Stimulated activated CD4-positive, alpha-beta T cell treated with anti-CD3 and anti-CD28 coated beads, Interleukin-12 subunit alpha, Interleukin-12 subunit beta, amount 100 ng/mL, for 48 hours (primary cell): Measurements from ENCODE around the gene TXNDC2.
"Not testable (repeated sequence)": the region's sequence is repeated elsewhere in the genome, so short reads cannot be mapped to it uniquely, and the experiment has no call there.

Source experiments
- DNase-seq, 3 donors: peaks; one replicate each; pipeline ENCODE4 v3.0.0-alpha.2; 2020; ENCODE audit warnings: low read depth in 2 of 3, low spot score in 1 of 3

The TXNDC2 gene

GRCh38 chr18:9885170-9886004 lies at the start of gene TXNDC2:
TSS of gene TXNDC2 (plus strand) at chr18:9885973. CDS start at chr18:9886681, 708 bp downstream.
- DNase-seq, result no peak

- no peak for DNase-seq
Measured at GRCh38 chr18:9838144-9838877, 47.5 kb upstream of the TXNDC2 start.

GRCh38 chr18:9839211-9839610 lies 46.6 kb upstream of the TXNDC2 start:
- no peak for DNase-seq

GRCh38 chr18:9839853-9840252 lies 45.9 kb upstream of the TXNDC2 start:
- DNase-seq, result no peak

- DNase-seq, result no peak
Measured at GRCh38 chr18:9841752-9842151, 44.0 kb upstream of the TXNDC2 start.

- no peak for DNase-seq
Measured at GRCh38 chr18:9842448-9842847, 43.3 kb upstream of the TXNDC2 start.

- no peak for DNase-seq
Measured at GRCh38 chr18:9845256-9845655, 40.5 kb upstream of the TXNDC2 start.

GRCh38 chr18:9846162-9846925 lies 39.4 kb upstream of the TXNDC2 start:
- DNase-seq, result no peak

GRCh38 chr18:9848170-9848879 lies 37.4 kb upstream of the TXNDC2 start:
- DNase-seq, result no peak

- no peak for DNase-seq
Measured at GRCh38 chr18:9849407-9850283, 36.1 kb upstream of the TXNDC2 start.

- DNase-seq, result no peak
Measured at GRCh38 chr18:9850309-9850708, 35.5 kb upstream of the TXNDC2 start.

GRCh38 chr18:9851511-9851910 lies 34.3 kb upstream of the TXNDC2 start:
- no peak for DNase-seq

GRCh38 chr18:9852266-9853081 lies 33.3 kb upstream of the TXNDC2 start:
- no peak for DNase-seq

GRCh38 chr18:9854801-9855676 lies 30.7 kb upstream of the TXNDC2 start:
- DNase-seq, result no peak

GRCh38 chr18:9855681-9856080 lies 30.1 kb upstream of the TXNDC2 start:
- DNase-seq, result no peak

- no peak for DNase-seq
Measured at GRCh38 chr18:9856092-9856491, 29.7 kb upstream of the TXNDC2 start.

- DNase-seq, result not testable (repeated sequence)
Measured at GRCh38 chr18:9857479-9857998, 28.2 kb upstream of the TXNDC2 start.

- no peak for DNase-seq
Measured at GRCh38 chr18:9858642-9859041, 27.1 kb upstream of the TXNDC2 start.
